ENCODE results near the gene FANCG.

Gene FANCG

GRCh38 chr9:35026671-35027070 lies 53.1 kb downstream of the FANCG start:
- no peak for TF ChIP-seq JUND (IDR thresholded peaks at IDR 0.05; ENCODE audit: low read depth)
- no peak for DNase-seq (ENCODE audit: low read depth in 1 of 2, low spot score in 1 of 2)
- in situ Hi-C loops (cut with HindIII; ENCODE audit: low pct_unique_long_range_greater_than_20kb, low sequenced_read_pairs): no loop called here
